K562 (cell line): ENCODE data around the gene KCNK4. TPM values are rescaled to one million over a fixed set of nuclear protein-coding genes. Genes with fewer than 3 reads are reported as not detected.

ENCODE experiments used
- ATAC-seq: fragments of 200-7000 bp; cut with Tn5 transposase; 3 replicates; pipeline ENCODE4 v1.9.1; 2020; ENCODE audit warnings: moderate library complexity
- BruUV-seq: library from RNA; stranded (reverse); fragments of 400-500 nt; replicated peaks from 2 replicates; lab custom pipeline; 2021; lab: Mats Ljungman, UMichigan
- CTCF ChIA-PET: fragments of 300-600 bp; formaldehyde crosslinking; extraction: SDS; loops from one replicate; lab custom pipeline; 2021; ENCODE audit warnings: low intra/inter-chr PET ratio; lab: Yijun Ruan, JAX
- POLR2A ChIA-PET: fragments of 300-600, 350-650 bp; sonication (Branson Sonifier 250); formaldehyde crosslinking; extraction: SDS; loops from one replicate; lab custom pipeline; 2021; ENCODE audit warnings: antibody characterized with exemption, inconsistent platforms; lab: Yijun Ruan, JAX
- DNase-seq, 4 experiments: peaks; one replicate each; pipeline versions ENCODE4 v3.0.0 to v3.0.0-alpha.2; 2011 to 2018; ENCODE audit warnings: low spot score in 3 of 4, mixed read lengths in 3 of 4; ENCODE audit errors: extremely low read depth in 1 of 4
- FAIRE-seq: peaks from 2 replicates; lab custom pipeline; 2011; peaks lifted over from hg19 to GRCh38; lab: Jason Lieb, UNC
- H2AFZ ChIP-seq: 2 replicates; pipeline ENCODE4 v1.6.0; 2011; ENCODE audit warnings: low read depth, low read length, control low read depth, inconsistent platforms
- H3K27ac ChIP-seq: fragments of 200-600 bp; 3 replicates; pipeline ENCODE4 v1.8.0; 2011; ENCODE audit warnings: low read depth, mild to moderate bottlenecking, control low read depth, inconsistent platforms, low read length, moderate library complexity, mixed read lengths; ENCODE audit errors: extremely low read depth
- H3K27me3 ChIP-seq, 2 experiments: fragments of 300-600 bp in 1 of 2; 2 replicates in 1 of 2; 3 replicates in 1 of 2; pipeline versions ENCODE4 v1.6.0 to v1.8.0; 2011; ENCODE audit warnings: inconsistent platforms in 2 of 2, low read length in 2 of 2, mild to moderate bottlenecking in 1 of 2, mixed read lengths in 1 of 2, moderate library complexity in 1 of 2; ENCODE audit not compliant: control insufficient read depth in 2 of 2, insufficient read depth in 2 of 2
- H3K36me3 ChIP-seq: fragments of 300-600 bp; 3 replicates; pipeline ENCODE4 v1.8.0; 2011; ENCODE audit warnings: mild to moderate bottlenecking, low read length, inconsistent platforms; ENCODE audit not compliant: control insufficient read depth, insufficient read depth
- H3K4me1 ChIP-seq, 2 experiments: fragments of 200-600 bp in 1 of 2; replicated peaks in 1 of 2; 2 replicates in 1 of 2; 3 replicates in 1 of 2; pipeline versions ENCODE4 v1.5.1 to v1.8.0; 2011; ENCODE audit warnings: inconsistent platforms in 2 of 2, low read length in 2 of 2, mild to moderate bottlenecking in 1 of 2, mixed read lengths in 1 of 2, moderate library complexity in 1 of 2; ENCODE audit not compliant: control insufficient read depth in 2 of 2, insufficient read depth in 2 of 2
- H3K4me2 ChIP-seq: 2 replicates; pipeline ENCODE4 v1.6.1; 2011; ENCODE audit warnings: low read length, control low read depth, inconsistent platforms, mixed read lengths; ENCODE audit not compliant: insufficient read depth
- H3K4me3 ChIP-seq: fragments of 200-600 bp; sonication (generic), shearing (Covaris generic); 2 replicates; pipeline ENCODE4 v1.5.1; 2016; ENCODE audit warnings: control low read depth, inconsistent platforms
- H3K79me2 ChIP-seq: fragments of 200-600 bp; 3 replicates; pipeline ENCODE4 v1.8.0; 2011; ENCODE audit warnings: low read length, inconsistent platforms; ENCODE audit not compliant: control insufficient read depth, insufficient read depth
- H3K9ac ChIP-seq, 2 experiments: 2 replicates each; pipeline versions ENCODE4 v1.6.0 to v1.6.1; 2011; ENCODE audit warnings: low read depth in 2 of 2, low read length in 2 of 2, control low read depth in 1 of 2, inconsistent platforms in 1 of 2, mild to moderate bottlenecking in 1 of 2, mixed read lengths in 1 of 2; ENCODE audit not compliant: insufficient read depth in 1 of 2
- H3K9me1 ChIP-seq: one replicate; pipeline ENCODE4 v1.6.0; 2011; ENCODE audit warnings: inconsistent platforms, mild to moderate bottlenecking, low read length, moderate library complexity; ENCODE audit not compliant: control insufficient read depth, insufficient read depth
- H3K9me3 ChIP-seq: replicated peaks from 2 replicates; pipeline ENCODE4 v1.5.1; 2011; ENCODE audit warnings: low read depth, low read length, inconsistent platforms; ENCODE audit not compliant: control insufficient read depth, insufficient read depth
- H4K20me1 ChIP-seq: replicated peaks from 2 replicates; pipeline ENCODE4 v1.6.1; 2011; ENCODE audit warnings: low read length, inconsistent platforms, mixed read lengths; ENCODE audit not compliant: control insufficient read depth, insufficient read depth
- ARNT ChIP-seq, 2 experiments: fragments of 450-650 bp; IDR thresholded peaks; 2 replicates each; pipeline ENCODE4 v1.6.1; 2016; ENCODE audit warnings: mild to moderate bottlenecking in 1 of 2
- BCOR ChIP-seq: fragments of 450-650 bp; IDR thresholded peaks from 2 replicates; pipeline ENCODE4 v1.6.1; 2016
- CBFA2T3 ChIP-seq: fragments of 450-650 bp; IDR thresholded peaks from 2 replicates; pipeline ENCODE4 v1.6.1; 2017
- DNMT1 ChIP-seq: fragments of 450-650 bp; IDR thresholded peaks from 2 replicates; pipeline ENCODE4 v1.6.1; 2016; ENCODE audit warnings: antibody characterized with exemption, mild to moderate bottlenecking
- GABPA ChIP-seq: fragments of 200-800 bp; sonication (Bioruptor generic); conservative IDR thresholded peaks from 2 replicates; pipeline ENCODE4 v1.6.1; 2016; ENCODE audit warnings: low read depth, missing genetic modification characterization, missing compliant biosample characterization
- POLR2AphosphoS2 ChIP-seq: IDR thresholded peaks from 2 replicates; pipeline ENCODE4 v1.6.1; 2012; ENCODE audit warnings: low read length, improper control_type of control experiment
- RAD21 ChIP-seq, 2 experiments: fragments of 250-450 bp in 1 of 2; fragments of 450-650 bp in 1 of 2; sonication (Bioruptor Pico) in 1 of 2; formaldehyde crosslinking in 1 of 2; IDR thresholded peaks in 1 of 2; conservative IDR thresholded peaks in 1 of 2; 2 replicates each; pipeline versions ENCODE4 v1.4.0 to v1.8.0; 2020 to 2022; ENCODE audit warnings: mild to moderate bottlenecking in 2 of 2, moderate library complexity in 1 of 2
- ZNF830 ChIP-seq: fragments of 250-450 bp; sonication (Bioruptor Pico); IDR thresholded peaks from 2 replicates; pipeline ENCODE4 v1.5.0; 2021; ENCODE audit warnings: mild to moderate bottlenecking
- ZSCAN32 ChIP-seq: fragments of 450-650 bp; formaldehyde crosslinking; IDR thresholded peaks from 2 replicates; pipeline ENCODE4 v1.4.0; 2020; ENCODE audit warnings: mild to moderate bottlenecking, moderate library complexity
- WGBS: fragments of 100-300 bp; shearing (Covaris generic); methylation state at CpG from one replicate; pipeline ENCODE4 v1.1.6; 2016; ENCODE audit warnings: low coverage, mixed read lengths; ENCODE audit not compliant: insufficient coverage; ENCODE audit errors: missing lambda C conversion rate; 5-methylcytosine and 5-hydroxymethylcytosine counted together
- in situ Hi-C: fragments of 300-500 bp; cut with MboI; formaldehyde crosslinking; loops from 4 replicates; pipeline ENCODE4 v1.15.0; 2018; ENCODE audit warnings: inconsistent platforms, mixed read lengths
- intact Hi-C: fragments of 100-400 bp; cut with micrococcal nuclease; formaldehyde crosslinking; loops from 2 replicates; pipeline ENCODE4 v1.14.2; 2022
- polyA plus RNA-seq, 8 experiments: library from polyadenylated mRNA; depleted of rRNA in 4 of 8; stranded (reverse) in 5 of 8; unstranded in 3 of 8; fragments of >200 nt; fragmentation: Nextera tagmentation in 2 of 8; fragmentation: Illumina TruSeq in 1 of 8; extraction: Ambion mirVana in 2 of 8; extraction: Trizol in 1 of 8; gene quantifications; 2 replicates each; pipeline versions ENCODE4 v1.2.1 to v1.2.3, GENCODE V29; 2011 to 2014; ENCODE audit warnings: inconsistent platforms in 1 of 8, missing spikeins in 1 of 8
- total RNA-seq, 7 experiments: library from RNA; depleted of rRNA in 6 of 7; stranded (reverse); fragments of >200 nt in 6 of 7; fragmentation: Illumina TruSeq in 2 of 7; extraction: Trizol in 2 of 7; gene quantifications; 2 replicates each; pipeline versions ENCODE4 v1.2.1 to v1.2.3, GENCODE V29; 2011 to 2021; ENCODE audit warnings: low replicate concordance in 1 of 7
- TF ChIP-seq, protein P1 (sequence below): fragments of 450-650 bp; IDR thresholded peaks from one replicate; pipeline ENCODE4 v1.6.1; 2018; ENCODE audit warnings: mild to moderate bottlenecking, moderate library complexity; ENCODE audit not compliant: partially characterized antibody
- TF ChIP-seq, protein P2 (sequence below), 2 experiments: fragments of 450-650 bp; formaldehyde crosslinking in 1 of 2; IDR thresholded peaks; 2 replicates each; pipeline versions ENCODE4 v1.4.0 to v1.6.1; 2014 to 2020; ENCODE audit warnings: mild to moderate bottlenecking in 2 of 2, borderline replicate concordance in 1 of 2, low read depth in 1 of 2

The KCNK4 gene
- total and polyA plus RNA-seq, 9 of the 15 experiments (the other 6 are each of a cell fraction or from before 2014, with no cell fraction given) = not detected

DNA sequence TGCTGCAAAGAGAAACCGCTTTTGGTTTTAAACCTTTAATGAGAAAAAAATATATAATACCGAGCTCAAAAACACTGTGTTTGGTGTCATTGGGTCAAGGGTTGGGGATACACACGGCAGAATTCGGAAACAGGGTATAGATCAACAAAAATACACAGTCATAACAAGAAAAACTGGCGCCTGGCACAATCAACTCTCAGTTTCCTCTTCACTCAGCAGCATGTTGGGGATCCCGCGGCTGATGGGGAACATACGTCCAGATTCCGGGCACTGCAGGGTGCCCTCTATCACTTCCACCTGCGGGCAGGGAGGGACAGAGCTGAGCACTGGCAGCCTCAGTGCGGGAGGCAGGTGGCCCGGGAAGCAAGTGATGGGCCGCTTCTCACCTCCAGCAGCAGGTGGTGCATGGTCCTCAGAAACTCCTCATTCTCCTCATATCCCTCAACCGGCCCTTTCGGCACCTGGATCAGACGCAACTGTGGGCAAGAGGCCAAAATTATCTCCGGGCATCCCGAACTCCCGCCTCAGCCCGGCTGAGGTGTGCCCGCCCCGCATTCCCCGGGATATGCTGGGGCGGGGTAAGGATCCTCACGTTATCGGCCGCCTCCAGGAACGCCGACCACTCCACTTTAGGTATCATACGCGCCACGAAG is 25.7 kb downstream of the KCNK4 start:
- H4K20me1 ChIP-seq = no peaks in the 10 kb centered on the region; the same call in 1 of the 2 replicates
- intact Hi-C loops = loop anchor here (1.0 kb wide), 2 partner anchors 15 to 39 kb away; no protein-coding TSS in a partner anchor
- ChIA-PET POLR2A (interaction anchor here (0.8 to 2.6 kb wide), 15 partner anchors 8 to 131 kb away, joined by 3 to 12 read pairs (median 6); partner anchors contain the start of genes CCDC88B and STIP1), CTCF (interaction anchor here (1.1 to 2.7 kb wide), 4 partner anchors 15 to 337 kb away, joined by 3 to 19 read pairs (median 6); no protein-coding TSS in a partner anchor)
- H3K9me3 ChIP-seq = no peaks in the 10 kb centered on the region
- peaks cover 8 to 63% of the 10 kb centered on the region in 2 experiments; a peak in 4 of 5 replicates for H3K4me1 ChIP-seq
- peaks cover 41% of the 10 kb centered on the region for H3K79me2 ChIP-seq
- 1% methylated on average over 28 of the region's 32 CpGs for WGBS
- BruUV-seq = TSS peak; percentile 99
- FAIRE-seq (peak; percentile 42), ATAC-seq (peak; percentile 41), DNase-seq (peak; percentile 42 to 71 (median 60))
- no peaks in the 10 kb centered on the region for H3K27me3 ChIP-seq
- peaks cover 66% of the 10 kb centered on the region for H3K36me3 ChIP-seq
- H2AFZ ChIP-seq = peak overlapping the region; percentile 92
- peak overlapping the region; percentile 99 for H3K27ac ChIP-seq
- peak overlapping the region; percentile 92 to 94 for H3K9ac ChIP-seq
- peak overlapping the region; percentile 95 for H3K4me2 ChIP-seq
- in situ Hi-C loops = no loop called here
- H3K4me3 ChIP-seq = peak overlapping the region; percentile 94
- H3K9me1 ChIP-seq = no peaks in the 10 kb centered on the region
- peak in 1 of 2 experiments; percentile 39; a peak in 2 of 4 replicates for TF ChIP-seq RAD21 (CRISPR knock-in tag; conservative IDR thresholded peaks at IDR 0.05 in 1 of 2, IDR thresholded peaks at IDR 0.05 in 1 of 2)
- TF ChIP-seq, protein P1, sequence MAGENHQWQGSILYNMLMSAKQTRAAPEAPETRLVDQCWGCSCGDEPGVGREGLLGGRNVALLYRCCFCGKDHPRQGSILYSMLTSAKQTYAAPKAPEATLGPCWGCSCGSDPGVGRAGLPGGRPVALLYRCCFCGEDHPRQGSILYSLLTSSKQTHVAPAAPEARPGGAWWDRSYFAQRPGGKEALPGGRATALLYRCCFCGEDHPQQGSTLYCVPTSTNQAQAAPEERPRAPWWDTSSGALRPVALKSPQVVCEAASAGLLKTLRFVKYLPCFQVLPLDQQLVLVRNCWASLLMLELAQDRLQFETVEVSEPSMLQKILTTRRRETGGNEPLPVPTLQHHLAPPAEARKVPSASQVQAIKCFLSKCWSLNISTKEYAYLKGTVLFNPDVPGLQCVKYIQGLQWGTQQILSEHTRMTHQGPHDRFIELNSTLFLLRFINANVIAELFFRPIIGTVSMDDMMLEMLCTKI = no peak
- peak; percentile 72 for TF ChIP-seq POLR2AphosphoS2
- 0 out of 2 replicates have a peak, but pooled peaks have one; percentile 69 for TF ChIP-seq GABPA (tag)
- peak; percentile 48 for TF ChIP-seq CBFA2T3
- TF ChIP-seq ARNT (IDR thresholded peaks at IDR 0.05) = 0 out of 4 replicates have a peak, but pooled peaks of 1 of the 2 experiments have one; percentile 57
- peak; percentile 11; the same call in 1 of the 2 replicates for TF ChIP-seq BCOR
- no peak for TF ChIP-seq ZSCAN32 (CRISPR knock-in tag)
- TF ChIP-seq, protein P2, sequence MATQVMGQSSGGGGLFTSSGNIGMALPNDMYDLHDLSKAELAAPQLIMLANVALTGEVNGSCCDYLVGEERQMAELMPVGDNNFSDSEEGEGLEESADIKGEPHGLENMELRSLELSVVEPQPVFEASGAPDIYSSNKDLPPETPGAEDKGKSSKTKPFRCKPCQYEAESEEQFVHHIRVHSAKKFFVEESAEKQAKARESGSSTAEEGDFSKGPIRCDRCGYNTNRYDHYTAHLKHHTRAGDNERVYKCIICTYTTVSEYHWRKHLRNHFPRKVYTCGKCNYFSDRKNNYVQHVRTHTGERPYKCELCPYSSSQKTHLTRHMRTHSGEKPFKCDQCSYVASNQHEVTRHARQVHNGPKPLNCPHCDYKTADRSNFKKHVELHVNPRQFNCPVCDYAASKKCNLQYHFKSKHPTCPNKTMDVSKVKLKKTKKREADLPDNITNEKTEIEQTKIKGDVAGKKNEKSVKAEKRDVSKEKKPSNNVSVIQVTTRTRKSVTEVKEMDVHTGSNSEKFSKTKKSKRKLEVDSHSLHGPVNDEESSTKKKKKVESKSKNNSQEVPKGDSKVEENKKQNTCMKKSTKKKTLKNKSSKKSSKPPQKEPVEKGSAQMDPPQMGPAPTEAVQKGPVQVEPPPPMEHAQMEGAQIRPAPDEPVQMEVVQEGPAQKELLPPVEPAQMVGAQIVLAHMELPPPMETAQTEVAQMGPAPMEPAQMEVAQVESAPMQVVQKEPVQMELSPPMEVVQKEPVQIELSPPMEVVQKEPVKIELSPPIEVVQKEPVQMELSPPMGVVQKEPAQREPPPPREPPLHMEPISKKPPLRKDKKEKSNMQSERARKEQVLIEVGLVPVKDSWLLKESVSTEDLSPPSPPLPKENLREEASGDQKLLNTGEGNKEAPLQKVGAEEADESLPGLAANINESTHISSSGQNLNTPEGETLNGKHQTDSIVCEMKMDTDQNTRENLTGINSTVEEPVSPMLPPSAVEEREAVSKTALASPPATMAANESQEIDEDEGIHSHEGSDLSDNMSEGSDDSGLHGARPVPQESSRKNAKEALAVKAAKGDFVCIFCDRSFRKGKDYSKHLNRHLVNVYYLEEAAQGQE (IDR thresholded peaks at IDR 0.05; ENCODE audit: borderline replicate concordance) = peak; percentile 43; the same call in 1 of the 2 replicates
- TF ChIP-seq, protein P2 (CRISPR knock-in tag; IDR thresholded peaks at IDR 0.05; ENCODE audit: low read depth) = no peak
- TF ChIP-seq ZNF830 (CRISPR knock-in tag) = 0 out of 2 replicates have a peak, but pooled peaks have one; percentile 47
- peak; percentile 95; the same call in 1 of the 2 replicates for TF ChIP-seq DNMT1
